ENCODE measurements around the gene VAC14. TPM values are rescaled to one million over a fixed set of nuclear protein-coding genes. Genes with fewer than 3 reads are reported as not detected.

The VAC14 gene
- total RNA-seq, 1 experiment from 2014 or later = 49.9 TPM

DNA sequence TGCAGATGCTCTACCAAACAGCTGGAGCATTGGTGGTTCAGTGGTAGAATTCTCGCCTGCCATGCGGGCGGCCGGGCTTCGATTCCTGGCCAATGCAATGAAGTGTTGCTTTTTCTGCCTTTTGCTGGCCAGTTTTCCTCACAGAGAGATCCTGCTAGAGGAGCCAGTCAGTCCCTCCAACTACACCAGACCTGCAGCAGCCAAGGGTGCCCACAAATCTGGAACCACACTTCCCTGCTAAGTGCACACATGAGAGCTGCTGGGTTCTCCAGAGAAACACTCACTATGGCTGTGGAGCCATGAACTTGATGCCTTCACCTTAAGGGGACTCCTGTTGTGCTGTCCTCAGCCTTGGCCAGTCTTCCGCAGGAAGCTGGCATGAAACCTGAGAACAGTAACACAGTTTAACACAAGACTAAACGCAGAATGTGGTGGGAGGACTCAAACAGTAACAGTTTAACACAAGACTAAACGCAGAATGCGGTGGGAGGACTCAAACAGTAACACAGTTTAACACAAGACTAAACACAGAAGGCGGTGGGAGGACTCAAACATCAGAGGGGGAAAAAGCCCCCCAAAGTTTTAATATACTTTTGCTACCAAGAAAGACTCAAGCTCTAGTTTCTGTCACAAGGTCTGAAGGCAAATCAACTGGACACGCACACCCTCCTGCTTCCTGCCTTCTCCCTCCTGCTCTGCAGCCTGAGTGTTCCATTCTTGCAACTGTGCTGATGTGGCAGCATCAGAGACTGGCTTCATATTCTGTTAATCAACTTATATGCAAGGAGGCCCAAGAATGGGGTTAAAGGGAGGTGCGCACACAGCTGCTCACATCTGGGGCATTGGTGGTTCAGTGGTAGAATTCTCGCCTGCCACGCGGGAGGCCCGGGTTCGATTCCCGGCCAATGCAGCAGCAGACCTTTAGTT is 12.0 kb downstream of the VAC14 start:
- no peaks in the 10 kb centered on the region for H3K23me2 ChIP-seq (ENCODE audit: insufficient read length, low read depth, low read length, poor library complexity, severe bottlenecking)
- no peak overlapping the region for H3K14ac ChIP-seq (ENCODE audit: insufficient read depth, low read length)
- no peak overlapping the region for H3K27ac ChIP-seq (ENCODE audit: insufficient read length, low read depth, low read length)
- no peak overlapping the region for H4K91ac ChIP-seq (ENCODE audit: insufficient read length, low read depth, low read length)
- H3K79me2 ChIP-seq (ENCODE audit: insufficient read depth, low read length) = no peaks in the 10 kb centered on the region; the same call in 1 of the 2 replicates
- peaks cover 2% of the 10 kb centered on the region for H4K20me1 ChIP-seq (ENCODE audit: control insufficient read depth, insufficient read depth, insufficient read length)
- H3T11ph ChIP-seq (ENCODE audit: low read length) = no peak overlapping the region
- peaks cover 14% of the 10 kb centered on the region in 2 experiments for H3K4me1 Mint-ChIP-seq
- H3K4me3 Mint-ChIP-seq = no peak overlapping the region; a peak in 1 of 5 replicates
- no peak overlapping the region for H2BK5ac ChIP-seq (ENCODE audit: insufficient read length, low read length)
- H3K36me3 Mint-ChIP-seq (ENCODE audit: insufficient read depth in 1 of 3, low read depth in 3 of 3) = peaks cover 5 to 24% (median 16%) of the 10 kb centered on the region in 3 experiments; a peak in 5 of 7 replicates
- no peaks in the 10 kb centered on the region for H3K4me1 ChIP-seq (ENCODE audit: insufficient read depth, low read length)
- H3K23ac ChIP-seq (ENCODE audit: insufficient read length, low read depth, low read length) = no peak overlapping the region
- H4K8ac ChIP-seq (replicated peaks; ENCODE audit: insufficient read length, low read depth, low read length) = no peak overlapping the region
- no peaks in the 10 kb centered on the region for H3K9me3 Mint-ChIP-seq
- no peak for TF ChIP-seq CTCF (conservative IDR thresholded peaks at IDR 0.05)
- H3K18ac ChIP-seq (ENCODE audit: insufficient read length, low read depth, low read length) = no peak overlapping the region
- H3K4ac ChIP-seq (ENCODE audit: low read depth, low read length) = no peak overlapping the region
- H3K79me1 ChIP-seq (ENCODE audit: insufficient read depth, low read depth, low read length, poor library complexity, severe bottlenecking) = peaks cover 6% of the 10 kb centered on the region
- H3K4me2 ChIP-seq (ENCODE audit: insufficient read depth, insufficient read length, low read length) = no peak overlapping the region
- H3K9me3 ChIP-seq (ENCODE audit: control insufficient read depth, low read depth, low read length) = no peaks in the 10 kb centered on the region
- no CpG with 5 or more reads among the region's 18 CpGs for WGBS (ENCODE audit: extremely low coverage, insufficient read length, low lambda C conversion rate)
- no peak overlapping the region for H2BK120ac ChIP-seq (ENCODE audit: low read depth, low read length, poor library complexity, severe bottlenecking)
- no peak overlapping the region for H2BK20ac ChIP-seq (ENCODE audit: low read depth, low read length, poor library complexity, severe bottlenecking)
- DNase-seq = peak; percentile 32
- H2AFZ ChIP-seq (ENCODE audit: low read length) = no peak overlapping the region
- H2BK12ac ChIP-seq (ENCODE audit: insufficient read length, low read depth, low read length) = no peak overlapping the region
- no peak overlapping the region for H3K56ac ChIP-seq (ENCODE audit: insufficient read length, low read depth, low read length)
- no peak overlapping the region for H4K5ac ChIP-seq (ENCODE audit: insufficient read length, low read depth, low read length)
- no peak overlapping the region for H2BK15ac ChIP-seq (ENCODE audit: low read depth, low read length)
- H2AK5ac ChIP-seq (ENCODE audit: insufficient read length, low read length) = no peak overlapping the region
- no peaks in the 10 kb centered on the region for H3K27me3 ChIP-seq (ENCODE audit: insufficient read depth, low read length)
- H3K9ac ChIP-seq (ENCODE audit: extremely low read depth, insufficient read length, low read length) = no peak overlapping the region
- peak overlapping the region in 2 of 3 experiments; percentile 9 to 40; a peak in 2 of 7 replicates for H3K27ac Mint-ChIP-seq
- H3K27me3 Mint-ChIP-seq (ENCODE audit: low read depth) = no peaks in the 10 kb centered on the region
